Epithelial cell of proximal tubule (primary cell): ENCODE measurements around the gene RACGAP1. TPM values are rescaled to one million over a fixed set of nuclear protein-coding genes. Genes with fewer than 3 reads are reported as not detected.

Experiments
- DNase-seq: peaks from one replicate; pipeline ENCODE4 v3.0.0-alpha.2; 2011; ENCODE audit warnings: low read depth
- H3K4me3 ChIP-seq: 2 replicates; pipeline ENCODE4 v1.5.1; 2011; ENCODE audit warnings: low read depth, mild to moderate bottlenecking, low read length
- total RNA-seq: library from RNA; depleted of rRNA; stranded (reverse); fragments of >200 nt; gene quantifications from 2 replicates; pipeline ENCODE4 v1.2.3, GENCODE V29; 2015
- TF ChIP-seq, protein P1 (sequence below): conservative IDR thresholded peaks from 2 replicates; pipeline ENCODE4 v1.5.1; 2012; ENCODE audit warnings: low read depth, mild to moderate bottlenecking, low read length

Gene RACGAP1
- total RNA-seq, 1 donor from 2014 or later = 86.5 TPM

DNA sequence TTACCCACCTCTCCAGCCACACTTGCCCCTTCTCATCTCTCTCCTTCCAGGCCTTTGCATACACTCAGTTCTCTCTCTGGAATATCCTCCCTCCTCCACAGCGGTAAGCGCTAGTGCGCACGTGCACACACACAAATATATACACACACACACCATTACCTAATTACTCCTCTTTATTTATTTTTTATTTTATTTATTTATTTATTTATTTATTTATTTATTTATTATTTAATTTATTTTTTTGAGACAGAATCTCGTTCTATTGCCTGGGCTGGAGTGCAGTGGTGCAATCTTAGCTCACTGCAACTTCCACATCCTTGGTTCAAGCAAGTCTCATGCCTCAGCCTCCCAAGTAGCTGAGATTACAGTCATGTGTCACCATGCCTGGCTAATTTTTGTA, 43.8 kb upstream of the RACGAP1 start:
- TF ChIP-seq, protein P1, sequence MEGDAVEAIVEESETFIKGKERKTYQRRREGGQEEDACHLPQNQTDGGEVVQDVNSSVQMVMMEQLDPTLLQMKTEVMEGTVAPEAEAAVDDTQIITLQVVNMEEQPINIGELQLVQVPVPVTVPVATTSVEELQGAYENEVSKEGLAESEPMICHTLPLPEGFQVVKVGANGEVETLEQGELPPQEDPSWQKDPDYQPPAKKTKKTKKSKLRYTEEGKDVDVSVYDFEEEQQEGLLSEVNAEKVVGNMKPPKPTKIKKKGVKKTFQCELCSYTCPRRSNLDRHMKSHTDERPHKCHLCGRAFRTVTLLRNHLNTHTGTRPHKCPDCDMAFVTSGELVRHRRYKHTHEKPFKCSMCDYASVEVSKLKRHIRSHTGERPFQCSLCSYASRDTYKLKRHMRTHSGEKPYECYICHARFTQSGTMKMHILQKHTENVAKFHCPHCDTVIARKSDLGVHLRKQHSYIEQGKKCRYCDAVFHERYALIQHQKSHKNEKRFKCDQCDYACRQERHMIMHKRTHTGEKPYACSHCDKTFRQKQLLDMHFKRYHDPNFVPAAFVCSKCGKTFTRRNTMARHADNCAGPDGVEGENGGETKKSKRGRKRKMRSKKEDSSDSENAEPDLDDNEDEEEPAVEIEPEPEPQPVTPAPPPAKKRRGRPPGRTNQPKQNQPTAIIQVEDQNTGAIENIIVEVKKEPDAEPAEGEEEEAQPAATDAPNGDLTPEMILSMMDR = no peak
- DNase-seq = no peak
- H3K4me3 ChIP-seq = no peak overlapping the region

DNA sequence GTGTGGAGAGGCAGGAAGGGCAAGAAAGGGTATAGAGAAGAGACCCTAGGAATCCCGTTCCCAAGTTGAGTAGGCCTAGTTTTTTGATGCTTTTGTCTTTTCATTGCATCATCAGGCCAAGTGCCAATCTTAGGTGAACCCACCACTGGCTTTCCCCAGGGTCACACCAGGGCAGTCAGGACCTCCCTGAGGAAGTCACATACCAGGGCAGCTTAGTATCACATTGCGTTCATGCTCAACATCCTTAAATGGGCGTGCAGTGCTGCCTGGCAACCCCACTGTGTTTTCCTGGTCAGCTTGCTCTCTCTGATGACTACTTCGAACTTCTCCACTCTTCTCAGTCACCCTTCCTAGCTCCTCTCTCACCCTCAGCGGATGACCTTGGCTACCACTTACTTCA, 41.1 kb upstream of the RACGAP1 start:
- TF ChIP-seq, protein P1 = no peak
- H3K4me3 ChIP-seq = no peak overlapping the region
- peak; percentile 76 for DNase-seq

GRCh38 chr12:50065726-50066310, 40.5 kb upstream of the RACGAP1 start:
- TF ChIP-seq, protein P1 = no peak
- DNase-seq = no peak
- H3K4me3 ChIP-seq = no peak overlapping the region

- TF ChIP-seq, protein P1 = no peak
- DNase-seq = no peak
These were observed 37.6 kb upstream of the RACGAP1 start for GRCh38 chr12:50062728-50063460.

GRCh38 chr12:50061946-50062686, 36.8 kb upstream of the RACGAP1 start:
- TF ChIP-seq, protein P1 = no peak
- H3K4me3 ChIP-seq = no peak overlapping the region
- DNase-seq = no peak

More at GRCh38 chr12:50062728-50063460, 37.6 kb upstream of the RACGAP1 start:
- no peak overlapping the region for H3K4me3 ChIP-seq

GRCh38 chr12:50061171-50061570, 35.9 kb upstream of the RACGAP1 start:
- H3K4me3 ChIP-seq = no peak overlapping the region
- TF ChIP-seq, protein P1 = no peak
- DNase-seq = no peak
